LNCaP clone FGC (cell line): ENCODE data around the gene ARID1A.

Experiments
- DNase-seq: peaks from one replicate; pipeline ENCODE4 v3.0.0-alpha.2; 2011; ENCODE audit warnings: low read depth
- H3K4me3 ChIP-seq: 2 replicates; pipeline ENCODE4 v1.5.1; 2011; ENCODE audit warnings: mild to moderate bottlenecking, low read depth, low read length, control low read depth
- TF ChIP-seq, protein P1 (sequence below): IDR thresholded peaks from 2 replicates; pipeline ENCODE4 v1.5.1; 2012; ENCODE audit warnings: mild to moderate bottlenecking; ENCODE audit not compliant: control insufficient read depth, insufficient read depth; ENCODE audit errors: extremely low read depth

Gene ARID1A

DNA sequence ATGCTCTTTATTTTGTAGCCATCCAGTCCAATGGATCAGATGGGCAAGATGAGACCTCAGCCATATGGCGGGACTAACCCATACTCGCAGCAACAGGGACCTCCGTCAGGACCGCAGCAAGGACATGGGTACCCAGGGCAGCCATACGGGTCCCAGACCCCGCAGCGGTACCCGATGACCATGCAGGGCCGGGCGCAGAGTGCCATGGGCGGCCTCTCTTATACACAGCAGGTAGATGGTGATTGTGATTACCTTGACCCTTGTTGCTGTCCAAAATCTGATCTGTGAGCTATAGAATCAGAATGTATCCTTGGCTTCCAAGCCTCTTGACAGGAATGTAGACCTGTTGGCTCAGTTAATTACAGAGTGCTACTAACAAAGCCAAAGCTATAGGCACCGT is 33.8 kb downstream of the ARID1A start:
- TF ChIP-seq, protein P1, sequence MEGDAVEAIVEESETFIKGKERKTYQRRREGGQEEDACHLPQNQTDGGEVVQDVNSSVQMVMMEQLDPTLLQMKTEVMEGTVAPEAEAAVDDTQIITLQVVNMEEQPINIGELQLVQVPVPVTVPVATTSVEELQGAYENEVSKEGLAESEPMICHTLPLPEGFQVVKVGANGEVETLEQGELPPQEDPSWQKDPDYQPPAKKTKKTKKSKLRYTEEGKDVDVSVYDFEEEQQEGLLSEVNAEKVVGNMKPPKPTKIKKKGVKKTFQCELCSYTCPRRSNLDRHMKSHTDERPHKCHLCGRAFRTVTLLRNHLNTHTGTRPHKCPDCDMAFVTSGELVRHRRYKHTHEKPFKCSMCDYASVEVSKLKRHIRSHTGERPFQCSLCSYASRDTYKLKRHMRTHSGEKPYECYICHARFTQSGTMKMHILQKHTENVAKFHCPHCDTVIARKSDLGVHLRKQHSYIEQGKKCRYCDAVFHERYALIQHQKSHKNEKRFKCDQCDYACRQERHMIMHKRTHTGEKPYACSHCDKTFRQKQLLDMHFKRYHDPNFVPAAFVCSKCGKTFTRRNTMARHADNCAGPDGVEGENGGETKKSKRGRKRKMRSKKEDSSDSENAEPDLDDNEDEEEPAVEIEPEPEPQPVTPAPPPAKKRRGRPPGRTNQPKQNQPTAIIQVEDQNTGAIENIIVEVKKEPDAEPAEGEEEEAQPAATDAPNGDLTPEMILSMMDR, result no peak
- no peak overlapping the region for H3K4me3 ChIP-seq
- no peak for DNase-seq

DNA sequence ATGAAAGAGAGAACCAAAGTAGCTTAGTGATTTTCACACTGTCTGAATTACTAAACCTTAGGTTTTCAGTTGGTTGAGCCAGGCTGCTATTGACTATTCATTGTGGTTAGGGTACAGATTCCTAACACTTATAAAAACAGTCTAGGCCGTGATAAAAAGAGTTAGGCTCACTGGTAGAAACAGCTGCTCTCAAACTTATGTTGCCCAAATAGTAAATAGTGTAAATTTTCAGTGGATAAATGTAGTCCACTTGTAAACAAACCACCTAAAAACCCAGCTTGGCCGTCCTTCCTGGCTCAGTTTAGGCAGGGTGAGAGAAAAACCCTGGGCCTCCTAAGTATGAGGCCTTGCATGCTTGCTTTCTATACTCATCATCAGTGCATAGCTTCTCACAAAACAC is 34.9 kb downstream of the ARID1A start:
- H3K4me3 ChIP-seq, result no peak overlapping the region
- no peak for DNase-seq

DNA sequence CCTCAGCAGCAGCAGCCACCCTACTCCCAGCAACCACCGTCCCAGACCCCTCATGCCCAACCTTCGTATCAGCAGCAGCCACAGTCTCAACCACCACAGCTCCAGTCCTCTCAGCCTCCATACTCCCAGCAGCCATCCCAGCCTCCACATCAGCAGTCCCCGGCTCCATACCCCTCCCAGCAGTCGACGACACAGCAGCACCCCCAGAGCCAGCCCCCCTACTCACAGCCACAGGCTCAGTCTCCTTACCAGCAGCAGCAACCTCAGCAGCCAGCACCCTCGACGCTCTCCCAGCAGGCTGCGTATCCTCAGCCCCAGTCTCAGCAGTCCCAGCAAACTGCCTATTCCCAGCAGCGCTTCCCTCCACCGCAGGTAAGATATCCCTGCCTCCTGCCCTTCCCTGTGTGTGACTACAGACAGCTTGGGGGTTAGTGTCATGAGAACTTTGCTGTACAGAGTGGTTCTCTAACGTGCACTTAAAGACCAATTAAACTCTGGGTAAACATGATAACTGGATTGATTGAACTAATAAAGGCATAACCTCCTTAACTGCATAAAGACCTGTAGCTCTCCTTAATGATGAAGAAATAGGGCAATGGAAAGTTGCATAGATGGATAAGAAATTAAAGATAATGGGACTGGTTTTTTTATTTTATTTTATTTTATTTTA is 35.6 kb downstream of the ARID1A start:
- H3K4me3 ChIP-seq, result peak overlapping the region; percentile 13; the same call in 1 of the 2 replicates
- TF ChIP-seq, protein P1, result no peak

More for the DNA sequence above, 34.9 kb downstream of the ARID1A start:
- TF ChIP-seq, protein P1, result no peak

DNA sequence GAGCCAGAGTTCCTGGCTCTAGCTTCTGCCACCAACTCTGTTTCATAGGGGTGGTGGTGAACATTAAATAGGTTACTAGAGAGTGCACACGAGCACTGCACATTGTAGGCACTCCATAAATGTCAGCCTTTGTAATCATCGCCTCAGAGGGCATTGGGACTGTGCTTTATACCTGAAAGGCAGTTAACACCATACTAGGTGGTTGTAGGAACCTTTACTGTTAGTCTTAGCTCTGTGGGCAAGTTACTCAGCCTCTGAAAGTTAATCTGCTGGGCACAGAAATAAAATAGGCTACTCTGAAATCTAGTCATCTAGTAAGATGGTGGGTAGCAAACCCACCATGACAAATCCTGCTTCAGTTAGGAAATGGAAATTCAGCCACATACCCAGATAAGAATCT is 37.6 kb downstream of the ARID1A start:
- no peak for DNase-seq
- H3K4me3 ChIP-seq, result no peak overlapping the region
- TF ChIP-seq, protein P1, result no peak

More for the DNA sequence above, 35.6 kb downstream of the ARID1A start:
- peak; percentile 81 for DNase-seq

DNA sequence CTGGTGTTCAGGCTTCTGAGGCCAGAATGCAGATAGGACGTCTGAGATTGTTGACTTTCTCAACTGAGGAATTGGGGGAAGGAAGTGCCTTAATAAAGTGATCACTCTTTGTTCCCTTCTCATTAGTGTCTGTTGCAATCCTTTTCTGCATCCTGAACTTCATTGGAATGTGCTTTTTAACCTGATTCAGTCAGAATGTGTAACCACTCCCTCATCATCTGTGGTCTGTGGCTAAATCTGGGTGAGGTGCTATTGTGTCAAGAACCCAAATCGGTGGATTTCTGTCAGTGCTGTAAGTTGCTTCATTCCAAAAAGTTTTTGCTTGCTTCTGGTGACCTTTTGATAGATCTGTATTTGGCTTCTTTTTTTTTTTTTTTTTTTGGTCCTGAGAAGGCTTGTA is 38.2 kb downstream of the ARID1A start:
- TF ChIP-seq, protein P1, result no peak
- DNase-seq, result no peak
- H3K4me3 ChIP-seq, result no peak overlapping the region

DNA sequence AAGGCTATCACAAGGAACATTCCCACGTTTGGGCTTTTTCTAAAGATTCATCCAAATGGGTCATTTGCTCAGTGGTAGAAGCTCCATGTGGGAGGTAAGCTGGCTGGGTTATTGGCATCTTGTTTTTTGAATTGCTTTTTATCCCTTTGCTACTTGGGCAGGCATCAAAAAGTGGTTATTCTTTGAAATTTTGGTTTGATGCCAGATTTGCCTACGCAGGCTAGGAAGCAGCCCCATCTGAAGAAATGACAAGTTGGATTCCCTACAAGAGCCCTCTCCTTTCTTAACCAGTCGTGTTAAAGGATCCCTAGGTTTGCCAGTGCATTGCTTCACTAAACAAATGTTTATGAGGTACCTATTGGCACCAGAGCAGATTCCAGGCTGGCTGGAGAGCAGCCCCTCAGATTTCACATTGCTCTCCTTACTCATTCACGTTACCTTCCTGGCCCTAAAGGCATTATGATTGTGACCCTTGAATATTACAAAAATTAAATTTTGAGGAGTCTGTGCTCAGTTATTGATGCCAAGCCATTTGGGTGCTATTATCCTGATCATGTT is 38.8 kb downstream of the ARID1A start:
- H3K4me3 ChIP-seq, result no peak overlapping the region
- TF ChIP-seq, protein P1, result no peak
- no peak for DNase-seq
